Fibroblast of lung (primary cell): ENCODE results near the gene BFSP2. TPM values are rescaled to one million over a fixed set of nuclear protein-coding genes. Genes with fewer than 3 reads are reported as not detected.

Experiments used
- DNase-seq, 2 donors: peaks; one replicate each; pipeline versions ENCODE4 v3.0.0 to v3.0.0-alpha.2; 2010; ENCODE audit warnings: low read depth in 2 of 2
- H2AFZ ChIP-seq: 2 replicates; pipeline ENCODE4 v1.5.1; 2012; ENCODE audit warnings: low read length, control low read depth, inconsistent platforms
- H3K27ac ChIP-seq: 2 replicates; pipeline ENCODE4 v1.5.1; 2011; ENCODE audit warnings: low read length, control low read depth; ENCODE audit not compliant: insufficient read depth
- H3K27me3 ChIP-seq: 2 replicates; pipeline ENCODE4 v1.5.1; 2011; ENCODE audit warnings: mild to moderate bottlenecking, low read length; ENCODE audit not compliant: control insufficient read depth, insufficient read depth
- H3K36me3 ChIP-seq: 2 replicates; pipeline ENCODE4 v1.5.1; 2011; ENCODE audit warnings: low read length; ENCODE audit not compliant: control insufficient read depth, insufficient read depth
- H3K4me1 ChIP-seq: 2 replicates; pipeline ENCODE4 v1.5.1; 2011; ENCODE audit warnings: low read length; ENCODE audit not compliant: control insufficient read depth, insufficient read depth; ENCODE audit errors: extremely low read depth
- H3K4me2 ChIP-seq: 2 replicates; pipeline ENCODE4 v1.5.1; 2011; ENCODE audit warnings: low read length, control low read depth; ENCODE audit not compliant: insufficient read depth; ENCODE audit errors: extremely low read depth
- H3K4me3 ChIP-seq, 4 experiments: fragments of 200-600 bp in 1 of 4; sonication (generic) in 1 of 4; replicated peaks in 1 of 4; 2 replicates each; pipeline ENCODE4 v1.5.1; 2011 to 2016; ENCODE audit warnings: low read length in 4 of 4, low read depth in 3 of 4, mild to moderate bottlenecking in 3 of 4, control low read depth in 2 of 4, inconsistent platforms in 1 of 4, mixed read lengths in 1 of 4; ENCODE audit not compliant: insufficient read depth in 1 of 4; ENCODE audit errors: control extremely low read depth in 1 of 4
- H3K79me2 ChIP-seq: 2 replicates; pipeline ENCODE4 v1.5.1; 2012; ENCODE audit warnings: mild to moderate bottlenecking, low read length, inconsistent platforms; ENCODE audit not compliant: control insufficient read depth, insufficient read depth
- H3K9ac ChIP-seq: 2 replicates; pipeline ENCODE4 v1.5.1; 2011; ENCODE audit warnings: mild to moderate bottlenecking, low read length, control low read depth; ENCODE audit not compliant: insufficient read depth
- H3K9me3 ChIP-seq: 2 replicates; pipeline ENCODE4 v1.5.1; 2012; ENCODE audit warnings: low read depth, low read length; ENCODE audit not compliant: control insufficient read depth, insufficient read depth
- H4K20me1 ChIP-seq: 2 replicates; pipeline ENCODE4 v1.5.1; 2011; ENCODE audit warnings: low read length; ENCODE audit not compliant: control insufficient read depth, insufficient read depth; ENCODE audit errors: extremely low read depth
- EZH2 ChIP-seq: IDR thresholded peaks from 2 replicates; pipeline ENCODE4 v1.5.1; 2012; ENCODE audit warnings: low read length, control low read depth, mild to moderate bottlenecking; ENCODE audit errors: missing control alignments
- polyA plus RNA-seq, 2 donors: library from polyadenylated mRNA; depleted of rRNA in 1 of 2; stranded (reverse) in 1 of 2; unstranded in 1 of 2; fragments of >200 nt; gene quantifications; 2 replicates each; pipeline ENCODE4 v1.2.1, GENCODE V29; 2011 to 2012; ENCODE audit warnings: missing spikeins in 1 of 2
- total RNA-seq: library from RNA; depleted of rRNA; stranded (reverse); fragments of >200 nt; gene quantifications from 2 replicates; pipeline ENCODE4 v1.2.1, GENCODE V29; 2014
- TF ChIP-seq, protein P1 (sequence below), 2 donors: IDR thresholded peaks in 1 of 2; conservative IDR thresholded peaks in 1 of 2; 1 replicate in 1 of 2; 2 replicates in 1 of 2; pipeline ENCODE4 v1.5.1; 2011 to 2012; ENCODE audit warnings: low read length in 2 of 2, control low read depth in 1 of 2, inconsistent platforms in 1 of 2, low read depth in 1 of 2, mild to moderate bottlenecking in 1 of 2

BFSP2 gene
- total and polyA plus RNA-seq, 2 donors (not counting 1 experiment from before 2014, with no cell fraction given), result not detected

DNA sequence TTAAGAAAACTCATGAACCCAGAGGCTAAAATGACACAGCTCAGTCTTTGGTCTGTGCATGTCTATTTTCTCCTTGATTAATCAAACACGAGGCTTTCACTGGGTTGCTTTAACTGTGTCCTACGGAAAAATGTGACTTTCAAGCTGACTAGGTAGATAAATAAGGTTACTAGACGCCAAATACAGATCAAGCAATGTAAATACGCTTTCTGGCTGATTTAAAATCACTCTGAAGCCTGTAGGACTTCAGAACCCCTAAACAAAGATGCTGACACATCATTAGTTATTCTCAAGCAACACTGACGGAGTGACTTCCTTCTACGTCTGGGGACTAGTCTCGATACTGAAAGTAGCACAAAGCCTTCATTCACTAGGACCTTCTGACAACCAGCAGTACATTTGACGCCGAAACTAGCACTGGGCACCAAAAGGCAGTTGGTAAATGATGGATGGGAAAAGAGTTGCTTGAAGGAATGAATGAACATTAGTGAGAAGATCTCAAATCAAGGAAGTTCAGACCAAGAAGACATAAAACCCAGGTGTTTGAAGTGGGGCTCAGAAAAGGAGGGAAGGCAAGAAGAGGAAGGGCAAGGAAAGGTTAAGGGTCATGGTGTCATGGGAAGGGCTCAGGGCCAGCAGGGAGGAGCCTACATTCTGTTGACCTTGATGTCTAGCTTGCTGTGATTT lies 106.5 kb downstream of the BFSP2 start:
- H4K20me1 ChIP-seq, result no peaks in the 10 kb centered on the region
- H2AFZ ChIP-seq, result peak overlapping the region; percentile 14
- H3K9ac ChIP-seq, result no peak overlapping the region
- no peak for DNase-seq
- no peaks in the 10 kb centered on the region for H3K9me3 ChIP-seq
- H3K4me2 ChIP-seq, result no peak overlapping the region
- no peak overlapping the region for H3K4me3 ChIP-seq
- no peaks in the 10 kb centered on the region for H3K36me3 ChIP-seq
- peaks cover 2% of the 10 kb centered on the region for H3K27me3 ChIP-seq
- no peaks in the 10 kb centered on the region for H3K79me2 ChIP-seq
- no peaks in the 10 kb centered on the region for H3K4me1 ChIP-seq
- H3K27ac ChIP-seq, result no peak overlapping the region
- TF ChIP-seq, protein P1, sequence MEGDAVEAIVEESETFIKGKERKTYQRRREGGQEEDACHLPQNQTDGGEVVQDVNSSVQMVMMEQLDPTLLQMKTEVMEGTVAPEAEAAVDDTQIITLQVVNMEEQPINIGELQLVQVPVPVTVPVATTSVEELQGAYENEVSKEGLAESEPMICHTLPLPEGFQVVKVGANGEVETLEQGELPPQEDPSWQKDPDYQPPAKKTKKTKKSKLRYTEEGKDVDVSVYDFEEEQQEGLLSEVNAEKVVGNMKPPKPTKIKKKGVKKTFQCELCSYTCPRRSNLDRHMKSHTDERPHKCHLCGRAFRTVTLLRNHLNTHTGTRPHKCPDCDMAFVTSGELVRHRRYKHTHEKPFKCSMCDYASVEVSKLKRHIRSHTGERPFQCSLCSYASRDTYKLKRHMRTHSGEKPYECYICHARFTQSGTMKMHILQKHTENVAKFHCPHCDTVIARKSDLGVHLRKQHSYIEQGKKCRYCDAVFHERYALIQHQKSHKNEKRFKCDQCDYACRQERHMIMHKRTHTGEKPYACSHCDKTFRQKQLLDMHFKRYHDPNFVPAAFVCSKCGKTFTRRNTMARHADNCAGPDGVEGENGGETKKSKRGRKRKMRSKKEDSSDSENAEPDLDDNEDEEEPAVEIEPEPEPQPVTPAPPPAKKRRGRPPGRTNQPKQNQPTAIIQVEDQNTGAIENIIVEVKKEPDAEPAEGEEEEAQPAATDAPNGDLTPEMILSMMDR (conservative IDR thresholded peaks at IDR 0.05 in 1 of 2, IDR thresholded peaks at IDR 0.05 in 1 of 2; ENCODE audit: low read depth in 1 of 2, low read length in 2 of 2), result no peak
- TF ChIP-seq EZH2, result no peak

DNA sequence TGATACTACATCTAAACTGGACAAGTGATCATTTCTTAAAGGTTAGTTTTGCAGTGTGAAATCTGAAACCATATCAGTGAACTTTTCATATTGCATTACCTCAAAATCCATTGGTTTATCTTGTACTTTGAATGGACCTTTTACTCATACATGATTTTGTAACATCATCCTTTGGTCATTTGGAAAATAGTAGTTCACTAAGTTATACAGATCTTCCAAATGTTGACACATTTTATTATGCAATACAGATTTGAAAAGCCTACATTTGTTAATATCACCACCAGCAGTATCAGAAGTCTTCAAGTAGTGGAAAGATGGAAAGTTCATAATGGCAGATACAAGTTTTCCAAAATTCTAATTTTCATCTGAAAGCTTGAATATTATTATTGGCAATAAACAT lies 109.6 kb downstream of the BFSP2 start:
- Histone ChIP-seq H3K4me2 (no peak overlapping the region), H3K9ac (no peak overlapping the region), H3K79me2 (no peaks in the 10 kb centered on the region), H3K4me1 (no peaks in the 10 kb centered on the region), H4K20me1 (no peaks in the 10 kb centered on the region), H3K36me3 (no peaks in the 10 kb centered on the region), H3K9me3 (no peaks in the 10 kb centered on the region), H2AFZ (no peak overlapping the region), H3K27ac (no peak overlapping the region), H3K27me3 (no peaks in the 10 kb centered on the region), H3K4me3 (no peak overlapping the region)
- peak in 1 of 2 donors; percentile 20 for DNase-seq
- TF ChIP-seq, protein P1 (conservative IDR thresholded peaks at IDR 0.05 in 1 of 2, IDR thresholded peaks at IDR 0.05 in 1 of 2; ENCODE audit: low read depth in 1 of 2, low read length in 2 of 2), result no peak
- TF ChIP-seq EZH2, result no peak

DNA sequence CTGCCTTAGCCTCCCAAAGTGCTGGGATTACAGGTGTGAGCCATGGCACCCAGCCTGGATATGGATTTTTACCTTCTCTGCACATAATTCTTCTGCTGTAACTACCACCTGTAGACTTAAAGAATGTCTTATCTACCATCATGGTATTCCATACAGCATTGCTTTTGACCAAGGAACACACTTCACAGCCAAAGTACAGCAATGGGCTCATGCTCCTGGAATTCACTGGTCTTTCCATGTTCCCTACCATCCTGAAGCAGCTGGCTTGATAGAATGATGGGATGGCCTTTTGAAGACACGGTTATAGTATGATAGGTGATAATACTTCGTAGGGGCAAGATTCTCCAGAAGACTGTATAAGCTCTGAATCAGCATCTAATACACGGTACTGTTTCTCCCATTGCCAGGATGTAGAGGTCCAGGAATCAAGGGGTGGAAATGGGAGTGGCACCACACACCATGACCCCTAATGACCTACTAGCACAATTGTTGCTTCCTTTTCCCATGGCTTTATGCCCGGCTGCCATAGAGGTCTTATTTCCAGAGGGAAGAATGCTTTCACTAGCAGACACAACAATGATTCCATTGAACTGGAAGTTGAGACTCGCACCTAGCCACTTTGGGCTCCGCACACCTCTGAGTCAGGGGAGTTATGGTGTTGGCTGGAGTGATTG lies 112.7 kb downstream of the BFSP2 start:
- Histone ChIP-seq H4K20me1 (no peaks in the 10 kb centered on the region), H3K27me3 (no peaks in the 10 kb centered on the region), H3K4me3 (no peak overlapping the region), H3K9ac (no peak overlapping the region), H3K9me3 (no peaks in the 10 kb centered on the region), H2AFZ (no peak overlapping the region), H3K4me1 (no peaks in the 10 kb centered on the region), H3K36me3 (no peaks in the 10 kb centered on the region), H3K27ac (no peak overlapping the region), H3K4me2 (no peak overlapping the region), H3K79me2 (no peaks in the 10 kb centered on the region)
- TF ChIP-seq, protein P1 (conservative IDR thresholded peaks at IDR 0.05 in 1 of 2, IDR thresholded peaks at IDR 0.05 in 1 of 2; ENCODE audit: low read depth in 1 of 2, low read length in 2 of 2), result no peak
- no peak for TF ChIP-seq EZH2
- no peak for DNase-seq
